T-cell (primary cell): ENCODE results near the gene UBE2G1. TPM values are rescaled to one million over a fixed set of nuclear protein-coding genes. Genes with fewer than 3 reads are reported as not detected.

ENCODE experiments used
- ATAC-seq, 4 experiments: fragments of 200-7000 bp in 3 of 4; fragments of 150-1000 bp in 1 of 4; cut with Tn5 transposase; replicated peaks in 1 of 4; 1 replicate in 3 of 4; 2 replicates in 1 of 4; pipeline ENCODE4 v1.10.0; 2021; ENCODE audit warnings: moderate library complexity in 3 of 4, mild to moderate bottlenecking in 2 of 4, moderate number of reproducible peaks in 1 of 4
- CTCF ChIA-PET, 2 donors: fragments of 300-600 bp; sonication (Branson Sonifier 250); formaldehyde crosslinking; loops; one replicate each; lab custom pipeline; 2022; ENCODE audit warnings: antibody characterized with exemption in 2 of 2; lab: Charles Lee
- POLR2A ChIA-PET, 2 donors: fragments of 300-600 bp; sonication (Branson Sonifier 250); formaldehyde crosslinking; loops; one replicate each; lab custom pipeline; 2022; ENCODE audit warnings: antibody characterized with exemption in 2 of 2; lab: Charles Lee
- DNase-seq, 35 experiments: peaks; one replicate each; pipeline versions ENCODE4 v3.0.0 to v3.0.0-alpha.2; 2013 to 2023
- H3K27ac ChIP-seq: one replicate; pipeline ENCODE4 v1.5.1; 2013; ENCODE audit warnings: low read length
- H3K27me3 ChIP-seq, 2 experiments: replicated peaks in 1 of 2; 1 replicate in 1 of 2; 2 replicates in 1 of 2; pipeline versions ENCODE4 v1.6.1 to v1.7.0; 2013; ENCODE audit warnings: low read length in 1 of 2, mixed read lengths in 1 of 2; ENCODE audit not compliant: control insufficient read depth in 2 of 2, insufficient read depth in 2 of 2; ENCODE audit errors: extremely low read depth in 1 of 2
- H3K36me3 ChIP-seq, 2 donors: 1 replicate in 1 of 2; 2 replicates in 1 of 2; pipeline versions ENCODE4 v1.6.1 to v1.7.0; 2013; ENCODE audit warnings: low read length in 1 of 2; ENCODE audit not compliant: control insufficient read depth in 2 of 2, insufficient read depth in 1 of 2; ENCODE audit errors: extremely low read depth in 1 of 2
- H3K4me1 ChIP-seq, 2 experiments: 1 replicate in 1 of 2; 2 replicates in 1 of 2; pipeline versions ENCODE4 v1.6.1 to v1.7.0; 2013; ENCODE audit warnings: low read length in 2 of 2, mixed read lengths in 1 of 2; ENCODE audit not compliant: insufficient read depth in 2 of 2, control insufficient read depth in 1 of 2; ENCODE audit errors: extremely low read depth in 1 of 2
- H3K4me3 ChIP-seq, 2 donors: 1 replicate in 1 of 2; 2 replicates in 1 of 2; pipeline versions ENCODE4 v1.5.1 to v1.7.0; 2013; ENCODE audit warnings: mild to moderate bottlenecking in 2 of 2, low read length in 1 of 2, moderate library complexity in 1 of 2; ENCODE audit not compliant: control insufficient read depth in 1 of 2; ENCODE audit errors: extremely low read depth in 1 of 2
- H3K9me3 ChIP-seq: 2 replicates; pipeline ENCODE4 v1.7.0; 2013
- H3K27ac Mint-ChIP-seq, 2 donors: one replicate each; pipeline ENCODE4 v1.8.0; 2020 to 2021; ENCODE audit warnings: mild to moderate bottlenecking in 2 of 2, mixed read lengths in 2 of 2
- H3K27me3 Mint-ChIP-seq, 2 donors: one replicate each; pipeline ENCODE4 v1.8.0; 2021 to 2022; ENCODE audit warnings: mixed read lengths in 2 of 2
- H3K36me3 Mint-ChIP-seq: one replicate; pipeline ENCODE4 v1.8.0; 2021; ENCODE audit warnings: mixed read lengths
- H3K4me1 Mint-ChIP-seq, 3 donors: one replicate each; pipeline ENCODE4 v1.8.0; 2020 to 2022; ENCODE audit warnings: mixed read lengths in 3 of 3, mild to moderate bottlenecking in 1 of 3
- H3K4me3 Mint-ChIP-seq, 3 donors: one replicate each; pipeline ENCODE4 v1.8.0; 2020 to 2022; ENCODE audit warnings: mild to moderate bottlenecking in 3 of 3, mixed read lengths in 3 of 3, moderate library complexity in 3 of 3
- H3K9me3 Mint-ChIP-seq, 3 donors: one replicate each; pipeline ENCODE4 v1.8.0; 2020 to 2022; ENCODE audit warnings: mixed read lengths in 3 of 3
- WGBS: methylation state at CpG from one replicate; pipeline ENCODE4 v1.1.5; 2013; ENCODE audit warnings: missing lambda C conversion rate; ENCODE audit not compliant: insufficient coverage; 5-methylcytosine and 5-hydroxymethylcytosine counted together
- total RNA-seq, 35 experiments: library from RNA in 6 of 35; stranded (reverse) in 6 of 35; fragments of 120-200 nt in 1 of 35; gene quantifications; one replicate each; pipeline versions ENCODE4 v1.2.1 to v1.2.4 and lab custom pipeline; 2013 to 2026

The UBE2G1 gene
- total RNA-seq, 5 donors from 2014 or later (not counting 1 experiment from before 2014, with no cell fraction given) = 49.6 to 62.5 (median 56.4) TPM

DNA sequence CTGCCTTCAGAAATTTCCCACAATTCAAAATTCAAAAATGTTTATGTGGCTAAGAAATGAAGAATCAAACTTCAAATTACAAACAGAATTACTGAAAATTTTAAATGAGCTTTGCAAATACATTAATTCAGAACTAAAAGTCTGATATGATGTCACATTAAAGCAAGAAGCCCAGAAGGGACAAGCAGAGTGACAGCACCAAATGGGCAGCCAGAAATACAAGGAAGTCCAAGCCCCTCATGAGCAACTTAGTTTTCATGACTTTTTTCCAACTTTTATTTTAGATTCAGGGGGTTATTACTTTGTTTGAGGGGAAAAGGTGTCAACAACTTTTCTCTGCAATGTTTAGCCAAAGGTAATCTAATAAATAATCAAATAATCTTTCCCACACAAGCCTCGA lies 21.5 kb downstream of the UBE2G1 start:
- H3K9me3 ChIP-seq = no peaks in the 10 kb centered on the region
- peaks cover 2 to 19% of the 10 kb centered on the region in 2 experiments for H3K4me1 ChIP-seq
- WGBS = no CpG with 5 or more reads among the region's 1 CpG
- ChIA-PET CTCF (interaction anchor here in 1 of 2 donors (1.1 kb wide), 1 partner anchor 9 kb away, joined by 3 read pairs; no protein-coding TSS in a partner anchor), POLR2A (interaction anchor here in 1 of 2 donors (0.5 to 0.8 kb wide), 2 partner anchors 94 to 1062 kb away, joined by 3 to 4 read pairs; no protein-coding TSS in a partner anchor)
- no peaks in the 10 kb centered on the region for H3K36me3 ChIP-seq
- Mint-ChIP-seq H3K27me3 (no peaks in the 10 kb centered on the region), H3K4me3 (no peak overlapping the region), H3K27ac (no peak overlapping the region), H3K4me1 (peaks cover 32 to 42% (median 36%) of the 10 kb centered on the region in 3 donors), H3K36me3 (peaks cover 5% of the 10 kb centered on the region), H3K9me3 (no peaks in the 10 kb centered on the region)
- H3K27ac ChIP-seq = no peak overlapping the region
- H3K4me3 ChIP-seq = no peak overlapping the region
- DNase-seq = no peak
- ATAC-seq = no peak
- H3K27me3 ChIP-seq = no peaks in the 10 kb centered on the region

DNA sequence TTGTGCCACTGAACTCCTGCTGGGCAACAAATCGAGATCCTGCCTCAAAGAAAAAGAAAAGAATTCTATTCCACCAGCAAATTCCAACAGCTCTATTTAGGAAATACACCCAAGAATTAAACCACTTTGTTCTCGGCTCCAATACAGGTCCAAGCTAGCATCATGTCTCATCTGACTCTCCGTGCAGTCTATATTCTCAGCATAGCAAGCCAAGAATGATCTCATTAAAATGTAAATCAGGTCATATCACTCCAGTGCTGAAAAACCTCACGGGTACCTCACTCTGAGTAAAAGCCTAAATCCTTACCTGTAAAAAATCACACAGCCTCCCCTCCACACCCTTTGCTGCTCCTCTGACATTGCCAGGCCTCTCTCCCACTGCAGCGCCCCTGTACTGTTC lies 23.9 kb downstream of the UBE2G1 start:
- 97% methylated on average over 5 of the region's 5 CpGs for WGBS
- H3K4me1 ChIP-seq = peaks cover 2 to 19% of the 10 kb centered on the region in 2 experiments
- no peak overlapping the region for H3K4me3 ChIP-seq
- H3K9me3 ChIP-seq = no peaks in the 10 kb centered on the region
- ChIA-PET CTCF (no interaction called here), POLR2A (no interaction called here)
- peaks cover 5% of the 10 kb centered on the region for H3K36me3 Mint-ChIP-seq
- H3K4me1 Mint-ChIP-seq = peaks cover 38 to 48% (median 38%) of the 10 kb centered on the region in 3 donors
- no peak overlapping the region for H3K27ac Mint-ChIP-seq
- H3K36me3 ChIP-seq = no peaks in the 10 kb centered on the region
- no peaks in the 10 kb centered on the region for H3K27me3 Mint-ChIP-seq
- H3K9me3 Mint-ChIP-seq = no peaks in the 10 kb centered on the region
- no peaks in the 10 kb centered on the region for H3K27me3 ChIP-seq
- no peak overlapping the region for H3K4me3 Mint-ChIP-seq
- ATAC-seq (no peak), DNase-seq (no peak)
- no peak overlapping the region for H3K27ac ChIP-seq

DNA sequence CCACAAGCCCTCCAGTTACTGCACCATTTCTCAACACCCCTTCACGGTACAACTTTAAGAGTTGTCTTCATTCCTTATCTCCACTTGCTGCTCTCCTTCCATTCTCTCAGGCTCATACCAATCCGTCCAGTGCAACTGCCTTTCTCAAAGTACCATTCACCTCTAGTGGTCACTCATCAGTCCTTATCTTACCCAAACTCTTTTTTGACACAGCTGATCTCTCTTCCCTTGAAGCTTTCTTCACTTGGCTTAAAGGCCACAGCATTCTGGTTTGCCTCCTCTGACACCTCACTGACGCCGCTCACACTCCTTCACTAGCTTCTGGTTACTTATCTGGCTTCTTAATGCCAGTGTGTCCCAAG lies 24.9 kb downstream of the UBE2G1 start:
- ChIA-PET POLR2A (no interaction called here), CTCF (interaction anchor here in 1 of 2 donors (0.5 to 0.8 kb wide), 2 partner anchors 83 to 1875 kb away, joined by 3 to 5 read pairs; no protein-coding TSS in a partner anchor)
- Histone ChIP-seq H3K4me1 (peaks cover 2 to 22% of the 10 kb centered on the region in 2 experiments), H3K9me3 (no peaks in the 10 kb centered on the region), H3K27ac (no peak overlapping the region), H3K4me3 (no peak overlapping the region), H3K36me3 (no peaks in the 10 kb centered on the region), H3K27me3 (no peaks in the 10 kb centered on the region)
- ATAC-seq (no peak), DNase-seq (no peak)
- no peak overlapping the region for H3K4me3 Mint-ChIP-seq
- H3K9me3 Mint-ChIP-seq = no peaks in the 10 kb centered on the region
- H3K27ac Mint-ChIP-seq = no peak overlapping the region
- no peaks in the 10 kb centered on the region for H3K27me3 Mint-ChIP-seq
- H3K36me3 Mint-ChIP-seq = peaks cover 5% of the 10 kb centered on the region
- peaks cover 42 to 50% (median 45%) of the 10 kb centered on the region in 3 donors for H3K4me1 Mint-ChIP-seq
- WGBS = 87% methylated on average over 4 of the region's 4 CpGs

DNA sequence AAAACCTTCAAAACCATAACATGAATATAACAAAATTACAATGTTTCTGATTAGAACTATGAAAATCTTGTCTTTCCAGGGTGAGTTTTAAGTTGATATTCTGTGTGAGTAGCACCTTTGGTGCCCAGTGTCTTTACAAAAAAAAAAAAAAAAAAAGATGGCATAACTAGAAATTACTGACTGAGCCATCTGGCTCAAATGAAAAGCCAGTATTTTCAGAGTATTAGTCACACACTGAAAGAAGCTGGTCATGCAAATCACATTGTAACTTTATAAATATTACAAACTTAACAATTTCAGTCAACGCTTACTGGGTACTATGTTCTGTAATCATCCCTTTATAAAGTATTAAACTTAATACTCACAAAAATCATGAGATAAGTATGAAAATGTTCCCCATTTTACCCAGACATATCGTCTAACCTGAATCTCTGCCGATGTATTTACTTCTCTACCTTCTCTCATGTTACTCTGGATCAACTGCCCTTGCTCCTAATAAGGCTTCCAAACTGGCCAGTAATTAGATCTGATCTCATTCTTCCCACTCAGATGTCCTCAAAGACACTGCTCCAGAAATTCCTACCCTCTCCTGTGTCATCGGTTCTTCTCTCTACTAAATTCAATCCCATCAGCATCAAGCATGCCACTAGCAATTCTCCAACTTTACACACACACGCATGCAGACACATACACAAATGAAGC lies 25.4 kb downstream of the UBE2G1 start:
- ChIA-PET POLR2A (no interaction called here), CTCF (interaction anchor here in 1 of 2 donors (0.8 kb wide), 1 partner anchor 82 kb away, joined by 5 read pairs; no protein-coding TSS in a partner anchor)
- WGBS = 81% methylated on average over 4 of the region's 5 CpGs
- Mint-ChIP-seq H3K36me3 (peaks cover 5% of the 10 kb centered on the region), H3K27ac (no peak overlapping the region), H3K9me3 (no peaks in the 10 kb centered on the region), H3K27me3 (no peaks in the 10 kb centered on the region), H3K4me1 (peaks cover 43 to 50% (median 46%) of the 10 kb centered on the region in 3 donors), H3K4me3 (no peak overlapping the region)
- Histone ChIP-seq H3K9me3 (no peaks in the 10 kb centered on the region), H3K36me3 (no peaks in the 10 kb centered on the region), H3K4me1 (peaks cover 2 to 25% of the 10 kb centered on the region in 2 experiments), H3K27me3 (no peaks in the 10 kb centered on the region), H3K27ac (no peak overlapping the region), H3K4me3 (no peak overlapping the region)
- DNase-seq (no peak), ATAC-seq (no peak)

DNA sequence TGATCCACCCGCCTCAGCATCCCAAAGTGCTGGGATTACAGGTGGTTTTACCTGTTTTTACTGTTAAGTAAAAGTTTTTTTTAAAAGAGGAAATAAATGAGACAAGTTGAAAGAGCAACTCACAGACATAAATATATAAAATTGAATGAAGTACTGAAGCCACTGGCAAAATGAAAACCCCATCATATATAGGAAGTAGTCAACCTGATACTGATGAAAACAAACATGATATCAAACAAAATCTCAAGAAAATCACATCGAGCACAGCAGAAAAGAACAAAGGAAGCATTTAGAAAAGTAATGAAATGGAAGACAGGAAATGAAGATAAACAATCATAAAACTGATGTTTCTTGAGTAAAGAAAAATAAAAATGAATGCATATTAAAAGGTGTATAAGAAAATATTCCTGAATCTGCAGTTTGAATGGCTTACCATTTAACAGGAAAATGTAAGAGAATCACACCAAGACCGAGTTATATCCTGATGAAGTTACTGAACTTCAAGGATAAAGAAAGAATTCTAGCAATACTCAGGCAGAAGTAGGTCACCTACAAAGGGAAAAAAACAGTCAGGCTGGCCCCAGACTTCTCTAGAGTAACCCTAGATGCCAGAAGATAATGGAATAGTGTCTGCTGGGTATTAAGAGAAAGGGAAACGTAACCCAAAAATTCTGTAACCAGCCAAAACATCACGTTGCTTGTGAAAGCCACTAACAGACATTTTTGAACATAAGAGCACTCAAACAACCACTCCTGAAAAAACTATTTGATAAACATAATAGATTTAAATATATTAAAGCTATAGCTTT lies 31.5 kb downstream of the UBE2G1 start:
- peak overlapping the region; percentile 76 to 83 for H3K27ac Mint-ChIP-seq
- H3K4me3 ChIP-seq = no peak overlapping the region
- H3K4me1 ChIP-seq = peaks cover 13 to 31% of the 10 kb centered on the region in 2 experiments
- H3K36me3 ChIP-seq = no peaks in the 10 kb centered on the region
- no CpG with 5 or more reads among the region's 5 CpGs for WGBS
- DNase-seq (peak in 1 of 35 experiments; percentile 35), ATAC-seq (peak; percentile 42 to 81 (median 54))
- no peaks in the 10 kb centered on the region for H3K27me3 Mint-ChIP-seq
- CTCF ChIA-PET = interaction anchor here (0.7 to 1.4 kb wide), 2 partner anchors 9 to 501 kb away, joined by 3 read pairs; no protein-coding TSS in a partner anchor
- H3K27ac ChIP-seq = peak overlapping the region; percentile 30
- POLR2A ChIA-PET = no interaction called here
- peak overlapping the region; percentile 39 to 51 (median 48) for H3K4me3 Mint-ChIP-seq
- peaks cover 57 to 65% (median 61%) of the 10 kb centered on the region in 3 donors for H3K4me1 Mint-ChIP-seq
- no peaks in the 10 kb centered on the region for H3K27me3 ChIP-seq
- no peaks in the 10 kb centered on the region for H3K9me3 Mint-ChIP-seq
- H3K36me3 Mint-ChIP-seq = peaks cover 1% of the 10 kb centered on the region
- H3K9me3 ChIP-seq = no peaks in the 10 kb centered on the region

- Mint-ChIP-seq H3K36me3 (peaks cover 5% of the 10 kb centered on the region), H3K4me1 (peaks cover 53 to 66% (median 63%) of the 10 kb centered on the region in 3 donors), H3K9me3 (no peaks in the 10 kb centered on the region), H3K4me3 (peak overlapping the region; percentile 39 to 51 (median 48)), H3K27ac (peak overlapping the region; percentile 76 to 83), H3K27me3 (no peaks in the 10 kb centered on the region)
- no peak overlapping the region for H3K4me3 ChIP-seq
- H3K4me1 ChIP-seq = peaks cover 13 to 30% of the 10 kb centered on the region in 2 experiments
- ATAC-seq (peak in 1 of 4 experiments; percentile 35), DNase-seq (no peak)
- ChIA-PET CTCF (interaction anchor here in 1 of 2 donors (0.7 kb wide), 1 partner anchor 502 kb away, joined by 3 read pairs; no protein-coding TSS in a partner anchor), POLR2A (no interaction called here)
- WGBS = 55% methylated on average over 2 of the region's 6 CpGs
- peak overlapping the region; percentile 30 for H3K27ac ChIP-seq
- no peaks in the 10 kb centered on the region for H3K9me3 ChIP-seq
- H3K36me3 ChIP-seq = no peaks in the 10 kb centered on the region
- no peaks in the 10 kb centered on the region for H3K27me3 ChIP-seq
These were observed 32.1 kb downstream of the UBE2G1 start for GRCh38 chr17:4334332-4334731.
